GM12875 (cell line): Measurements from ENCODE around the gene HK1.

Source experiments
- H3K4me3 ChIP-seq: one replicate; pipeline ENCODE4 v1.5.1; 2011; ENCODE audit warnings: low read depth, low read length, control low read depth
- CTCF ChIP-seq: IDR thresholded peaks from 2 replicates; pipeline ENCODE4 v1.5.1; 2011; ENCODE audit warnings: low read depth, mild to moderate bottlenecking, control low read depth, inconsistent platforms, low read length, moderate library complexity, borderline replicate concordance; ENCODE audit not compliant: insufficient read depth

The HK1 gene

GRCh38 chr10:69409968-69410367 is 131.7 kb downstream of the HK1 start:
- no peak for TF ChIP-seq CTCF
- H3K4me3 ChIP-seq, result no peak overlapping the region

- no peak overlapping the region for H3K4me3 ChIP-seq
- TF ChIP-seq CTCF, result no peak
These were observed 132.2 kb downstream of the HK1 start for GRCh38 chr10:69410487-69410886.

- no peak for TF ChIP-seq CTCF
- no peak overlapping the region for H3K4me3 ChIP-seq
These were observed 133.2 kb downstream of the HK1 start for GRCh38 chr10:69411476-69411875.

- TF ChIP-seq CTCF, result no peak
- H3K4me3 ChIP-seq, result no peak overlapping the region
These were observed 134.0 kb downstream of the HK1 start for GRCh38 chr10:69412232-69412790.

GRCh38 chr10:69413221-69413865 is 135.0 kb downstream of the HK1 start:
- no peak overlapping the region for H3K4me3 ChIP-seq
- TF ChIP-seq CTCF, result peak; percentile 65

- TF ChIP-seq CTCF, result no peak
- H3K4me3 ChIP-seq, result no peak overlapping the region
These were observed 136.0 kb downstream of the HK1 start for GRCh38 chr10:69414036-69415018.

- no peak overlapping the region for H3K4me3 ChIP-seq
- TF ChIP-seq CTCF, result no peak
These were observed 136.8 kb downstream of the HK1 start for GRCh38 chr10:69415049-69415448.
